ENCODE measurements around the gene PRDX2. TPM values are rescaled to one million over a fixed set of nuclear protein-coding genes. Genes with fewer than 3 reads are reported as not detected.

The PRDX2 gene
- total and polyA plus RNA-seq, 10 of the 15 experiments (the other 5 are each of a cell fraction or from before 2014, with no cell fraction given), result 93.0 to 812 (median 344) TPM

- TF ChIP-seq CUX1 (IDR thresholded peaks at IDR 0.05; ENCODE audit: insufficient replicate concordance, low read depth, low read length) (no peak), ZNF687 (IDR thresholded peaks at IDR 0.05) (no peak; the same call in none of the 2 replicates), BMI1 (IDR thresholded peaks at IDR 0.05; ENCODE audit: borderline replicate concordance) (no peak), CHD4 (IDR thresholded peaks at IDR 0.05) (no peak), PML (IDR thresholded peaks at IDR 0.05; ENCODE audit: low read length) (no peak), NFIC (IDR thresholded peaks at IDR 0.05; ENCODE audit: low read depth, low read length) (no peak), MLLT1 (IDR thresholded peaks at IDR 0.05) (no peak; the same call in none of the 2 replicates), RCOR1 (conservative IDR thresholded peaks at IDR 0.05; ENCODE audit: low read depth, low read length) (no peak), IRF3 (IDR thresholded peaks at IDR 0.05) (no peak), PKNOX1 (IDR thresholded peaks at IDR 0.05) (peak; percentile 52; the same call in 1 of the 2 replicates), E2F8 (IDR thresholded peaks at IDR 0.05; ENCODE audit: low read depth, partially characterized antibody) (no peak), TCF12 (IDR thresholded peaks at IDR 0.05; ENCODE audit: low read depth, low read length) (peak; percentile 92)
Measured at GRCh38 chr19:12792051-12792852, 9.3 kb downstream of the PRDX2 start (continued).

Measured in GM12878 (cell line).